Measurements from ENCODE around the gene ATRIP. TPM values are rescaled to one million over a fixed set of nuclear protein-coding genes. Genes with fewer than 3 reads are reported as not detected.

ATRIP gene
- total RNA-seq, 1 experiment from 2014 or later, result 8.5 TPM

- Histone ChIP-seq H3K9me2 (ENCODE audit: insufficient read depth) (no peaks in the 10 kb centered on the region), H3K9me3 (ENCODE audit: insufficient read depth, low read depth) (no peaks in the 10 kb centered on the region), H4K20me1 (ENCODE audit: insufficient read depth) (no peaks in the 10 kb centered on the region), H3K4me2 (no peak overlapping the region), H2AFZ (no peak overlapping the region), H3K27ac (no peak overlapping the region), H3K4me1 (replicated peaks; ENCODE audit: insufficient read depth) (no peaks in the 10 kb centered on the region), H3K4me3 (no peak overlapping the region), H3K36me3 (ENCODE audit: low read depth) (no peaks in the 10 kb centered on the region), H3F3A (ENCODE audit: insufficient read depth, low read depth) (no peaks in the 10 kb centered on the region), H3K27me3 (ENCODE audit: insufficient read depth, low read depth) (no peaks in the 10 kb centered on the region), H3K79me2 (ENCODE audit: low read depth) (no peaks in the 10 kb centered on the region)
- BruUV-seq (replicated peaks), result no TSS peak
- no peak for DNase-seq
- intact Hi-C loops (cut with micrococcal nuclease; ENCODE audit: unreplicated experiment), result no loop called here
- POLR2A ChIA-PET (ENCODE audit: unreplicated experiment), result no interaction called here
- no peak for TF ChIP-seq CTCF (conservative IDR thresholded peaks at IDR 0.05)
- no peak for TF ChIP-seq EZH2 (IDR thresholded peaks at IDR 0.05; ENCODE audit: low read depth)
- CTCF ChIA-PET, result interaction anchor here (0.7 kb wide), 1 partner anchor 20 kb away, joined by 3 read pairs; no protein-coding TSS in a partner anchor
These were observed 26.9 kb upstream of the ATRIP start for GRCh38 chr3:48419597-48419996.

- Histone ChIP-seq H3K4me1 (replicated peaks; ENCODE audit: insufficient read depth) (no peaks in the 10 kb centered on the region), H3F3A (ENCODE audit: insufficient read depth, low read depth) (no peaks in the 10 kb centered on the region), H3K27me3 (ENCODE audit: insufficient read depth, low read depth) (no peaks in the 10 kb centered on the region), H3K9me2 (ENCODE audit: insufficient read depth) (no peaks in the 10 kb centered on the region), H4K20me1 (ENCODE audit: insufficient read depth) (no peaks in the 10 kb centered on the region), H3K79me2 (ENCODE audit: low read depth) (no peaks in the 10 kb centered on the region), H3K9me3 (ENCODE audit: insufficient read depth, low read depth) (no peaks in the 10 kb centered on the region), H3K4me3 (no peak overlapping the region), H3K4me2 (no peak overlapping the region), H3K27ac (no peak overlapping the region), H3K36me3 (ENCODE audit: low read depth) (no peaks in the 10 kb centered on the region), H2AFZ (no peak overlapping the region)
- TF ChIP-seq CTCF (conservative IDR thresholded peaks at IDR 0.05) (no peak), EZH2 (IDR thresholded peaks at IDR 0.05; ENCODE audit: low read depth) (no peak)
- ChIA-PET POLR2A (ENCODE audit: unreplicated experiment) (no interaction called here), CTCF (no interaction called here)
- no TSS peak for BruUV-seq (replicated peaks)
- DNase-seq, result no peak
- intact Hi-C loops (cut with micrococcal nuclease; ENCODE audit: unreplicated experiment), result no loop called here
These were observed 26.0 kb upstream of the ATRIP start for GRCh38 chr3:48420561-48420960.

GRCh38 chr3:48422272-48422671, 24.3 kb upstream of the ATRIP start:
- no peaks in the 10 kb centered on the region for H4K20me1 ChIP-seq (ENCODE audit: insufficient read depth)
- H3K4me2 ChIP-seq, result no peak overlapping the region
- no peak overlapping the region for H2AFZ ChIP-seq
- no peaks in the 10 kb centered on the region for H3K9me3 ChIP-seq (ENCODE audit: insufficient read depth, low read depth)
- no peaks in the 10 kb centered on the region for H3K27me3 ChIP-seq (ENCODE audit: insufficient read depth, low read depth)
- no peaks in the 10 kb centered on the region for H3K36me3 ChIP-seq (ENCODE audit: low read depth)
- no peak overlapping the region for H3K4me3 ChIP-seq
- no peaks in the 10 kb centered on the region for H3K4me1 ChIP-seq (replicated peaks; ENCODE audit: insufficient read depth)
- intact Hi-C loops (cut with micrococcal nuclease; ENCODE audit: unreplicated experiment), result no loop called here
- no peak for DNase-seq
- H3F3A ChIP-seq (ENCODE audit: insufficient read depth, low read depth), result no peaks in the 10 kb centered on the region
- POLR2A ChIA-PET (ENCODE audit: unreplicated experiment), result no interaction called here
- H3K79me2 ChIP-seq (ENCODE audit: low read depth), result peaks cover 13% of the 10 kb centered on the region
- BruUV-seq (replicated peaks), result no TSS peak
- CTCF ChIA-PET, result interaction anchor here (1.2 kb wide), 1 partner anchor 17 kb away, joined by 4 read pairs; the partner anchor contains the start of gene CCDC51
- no peak for TF ChIP-seq EZH2 (IDR thresholded peaks at IDR 0.05; ENCODE audit: low read depth)
- no peak for TF ChIP-seq CTCF (conservative IDR thresholded peaks at IDR 0.05)
- no peak overlapping the region for H3K27ac ChIP-seq
- H3K9me2 ChIP-seq (ENCODE audit: insufficient read depth), result no peaks in the 10 kb centered on the region
